SK-N-MC (cell line): ENCODE measurements around the gene KDM5B.

ENCODE experiments used
- FOXP2 ChIP-seq: optimal IDR thresholded peaks from 2 replicates; pipeline ENCODE3; 2011; ENCODE audit warnings: mild to moderate bottlenecking, moderate library complexity; ENCODE audit not compliant: insufficient read depth; ENCODE audit errors: extremely low read length, control extremely low read depth
- POLR2AphosphoS5 ChIP-seq: IDR thresholded peaks from 2 replicates; pipeline ENCODE4 v1.6.1; 2012; ENCODE audit warnings: mild to moderate bottlenecking, low read depth, low read length, borderline replicate concordance

GRCh38 chr1:202811296-202812175 lies 3.3 kb upstream of the KDM5B start:
- TF ChIP-seq POLR2AphosphoS5 = no peak
- no peak for TF ChIP-seq FOXP2
